Measurements from ENCODE around the gene TFDP1.

TFDP1 gene

GRCh38 chr13:113584205-113584869, at the start of gene TFDP1:
TFDP1 (plus strand) TSS chr13:113584753; CDS start chr13:113585838, 1,085 bp downstream.
- peak; percentile 63 for DNase-seq

- DNase-seq, result no peak
Measured at GRCh38 chr13:113535381-113535781, 49.2 kb upstream of the TFDP1 start.

GRCh38 chr13:113536461-113537110, 48.0 kb upstream of the TFDP1 start:
- no peak for DNase-seq

- no peak for DNase-seq
Measured at GRCh38 chr13:113537205-113537604, 47.3 kb upstream of the TFDP1 start.

GRCh38 chr13:113537909-113538688, 46.5 kb upstream of the TFDP1 start:
- DNase-seq, result no peak

GRCh38 chr13:113538689-113539058, 45.9 kb upstream of the TFDP1 start:
- DNase-seq, result no peak

GRCh38 chr13:113539176-113539575, 45.4 kb upstream of the TFDP1 start:
- DNase-seq, result no peak

GRCh38 chr13:113539822-113540221, 44.7 kb upstream of the TFDP1 start:
- no peak for DNase-seq

GRCh38 chr13:113540523-113540922, 44.0 kb upstream of the TFDP1 start:
- DNase-seq, result no peak

GRCh38 chr13:113542751-113543424, 41.7 kb upstream of the TFDP1 start:
- no peak for DNase-seq

GRCh38 chr13:113544071-113544891, 40.3 kb upstream of the TFDP1 start:
- no peak for DNase-seq

- no peak for DNase-seq
Measured at GRCh38 chr13:113544896-113545295, 39.7 kb upstream of the TFDP1 start.

- no peak for DNase-seq
Measured at GRCh38 chr13:113545455-113545930, 39.1 kb upstream of the TFDP1 start.

- no peak for DNase-seq
Measured at GRCh38 chr13:113545931-113546516, 38.5 kb upstream of the TFDP1 start.

GRCh38 chr13:113546571-113547237, 37.8 kb upstream of the TFDP1 start:
- DNase-seq, result no peak

GRCh38 chr13:113547238-113547971, 37.1 kb upstream of the TFDP1 start:
- no peak for DNase-seq

- DNase-seq, result no peak
Measured at GRCh38 chr13:113548171-113548641, 36.3 kb upstream of the TFDP1 start.

- DNase-seq, result no peak
Measured at GRCh38 chr13:113548778-113549621, 35.6 kb upstream of the TFDP1 start.

GRCh38 chr13:113550453-113550852, 34.1 kb upstream of the TFDP1 start:
- DNase-seq, result no peak
